AG09319 (cell line): ENCODE data around the gene ATN1.

ENCODE experiments used
- DNase-seq: peaks from one replicate; pipeline ENCODE4 v3.0.0-alpha.2; 2010; ENCODE audit warnings: low read depth; ENCODE audit errors: extremely low read depth
- CTCF ChIP-seq: IDR thresholded peaks from 2 replicates; pipeline ENCODE4 v1.5.1; 2011; ENCODE audit warnings: low read depth, mild to moderate bottlenecking, inconsistent platforms, low read length, moderate library complexity

The ATN1 gene

GRCh38 chr12:6960593-6961277 lies 33.0 kb downstream of the ATN1 start:
- DNase-seq = no peak
- peak; percentile 19 for TF ChIP-seq CTCF

- TF ChIP-seq CTCF = no peak
- DNase-seq = no peak
Measured at GRCh38 chr12:6961278-6961694, 33.5 kb downstream of the ATN1 start.

- peak; percentile 59 for TF ChIP-seq CTCF
Measured at GRCh38 chr12:6961695-6962284, 34.0 kb downstream of the ATN1 start.

GRCh38 chr12:6962285-6963015 lies 34.7 kb downstream of the ATN1 start:
- no peak for TF ChIP-seq CTCF
- no peak for DNase-seq

More at GRCh38 chr12:6961695-6962284, 34.0 kb downstream of the ATN1 start:
- peak; percentile 42 for DNase-seq

GRCh38 chr12:6963016-6963731 lies 35.4 kb downstream of the ATN1 start:
- DNase-seq = no peak

GRCh38 chr12:6963791-6964413 lies 36.1 kb downstream of the ATN1 start:
- TF ChIP-seq CTCF = no peak
- no peak for DNase-seq

More at GRCh38 chr12:6963016-6963731, 35.4 kb downstream of the ATN1 start:
- TF ChIP-seq CTCF = no peak
